ENCODE results near the gene ABCA10. TPM values are rescaled to one million over a fixed set of nuclear protein-coding genes. Genes with fewer than 3 reads are reported as not detected.

ABCA10 gene
- total RNA-seq, 1 donor from 2014 or later, result 4.2 TPM

DNA sequence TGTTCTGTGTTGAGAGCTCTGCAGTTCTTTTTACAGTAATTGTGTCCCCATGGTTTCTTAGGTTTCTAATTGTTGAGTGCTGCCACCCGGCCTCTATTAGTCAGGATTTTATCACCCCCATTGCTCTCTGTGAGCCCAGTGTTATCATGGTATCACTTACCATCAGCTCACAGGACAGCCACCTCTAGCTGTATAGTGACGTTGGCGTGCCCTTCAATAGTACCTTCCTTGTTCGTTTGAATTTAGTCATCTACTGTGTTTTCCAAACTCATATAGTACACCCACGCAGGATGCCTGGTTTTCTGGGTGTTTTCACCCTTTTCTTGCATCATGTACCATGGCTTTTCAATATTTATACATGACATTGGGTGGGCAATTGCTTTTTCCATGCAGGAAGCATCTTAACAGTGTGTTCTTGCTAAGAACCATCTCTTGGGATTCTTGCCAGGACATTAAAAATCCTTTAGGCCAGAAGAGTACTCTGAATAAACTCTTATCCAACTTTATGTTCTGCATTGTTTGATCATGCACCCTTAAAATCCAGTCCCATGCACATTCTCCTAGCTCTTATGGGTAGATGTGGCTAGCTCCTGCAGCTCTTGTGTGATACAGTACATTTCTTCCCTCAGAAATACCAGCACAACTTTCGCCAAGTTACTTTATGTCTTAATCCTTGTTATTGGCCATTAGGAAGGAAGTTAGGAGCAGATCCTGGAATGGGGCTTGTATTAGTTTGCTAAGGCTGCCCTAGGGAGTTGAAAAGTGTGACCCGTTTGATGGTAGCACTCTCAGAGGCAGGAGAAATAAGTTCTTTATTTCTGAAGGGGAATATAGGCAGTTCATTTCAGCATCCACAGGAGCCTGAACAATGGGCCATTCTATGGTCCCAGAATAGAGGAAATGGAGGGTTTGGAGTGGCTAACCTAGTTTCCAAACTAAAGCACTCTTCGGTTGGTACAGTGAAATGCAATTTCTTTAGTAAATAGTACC, 11.3 kb upstream of the ABCA10 start:
- Mint-ChIP-seq H3K4me1 (ENCODE audit: low read depth, unreplicated experiment) (no peaks in the 10 kb centered on the region), H3K4me3 (ENCODE audit: unreplicated experiment) (no peak overlapping the region), H3K27ac (ENCODE audit: unreplicated experiment) (peak overlapping the region; percentile 4), H3K27me3 (ENCODE audit: unreplicated experiment) (peaks cover 3% of the 10 kb centered on the region), H3K9me3 (ENCODE audit: unreplicated experiment) (peaks cover 3% of the 10 kb centered on the region), H3K36me3 (ENCODE audit: unreplicated experiment) (peaks cover 9% of the 10 kb centered on the region)
- TF ChIP-seq, protein P1, sequence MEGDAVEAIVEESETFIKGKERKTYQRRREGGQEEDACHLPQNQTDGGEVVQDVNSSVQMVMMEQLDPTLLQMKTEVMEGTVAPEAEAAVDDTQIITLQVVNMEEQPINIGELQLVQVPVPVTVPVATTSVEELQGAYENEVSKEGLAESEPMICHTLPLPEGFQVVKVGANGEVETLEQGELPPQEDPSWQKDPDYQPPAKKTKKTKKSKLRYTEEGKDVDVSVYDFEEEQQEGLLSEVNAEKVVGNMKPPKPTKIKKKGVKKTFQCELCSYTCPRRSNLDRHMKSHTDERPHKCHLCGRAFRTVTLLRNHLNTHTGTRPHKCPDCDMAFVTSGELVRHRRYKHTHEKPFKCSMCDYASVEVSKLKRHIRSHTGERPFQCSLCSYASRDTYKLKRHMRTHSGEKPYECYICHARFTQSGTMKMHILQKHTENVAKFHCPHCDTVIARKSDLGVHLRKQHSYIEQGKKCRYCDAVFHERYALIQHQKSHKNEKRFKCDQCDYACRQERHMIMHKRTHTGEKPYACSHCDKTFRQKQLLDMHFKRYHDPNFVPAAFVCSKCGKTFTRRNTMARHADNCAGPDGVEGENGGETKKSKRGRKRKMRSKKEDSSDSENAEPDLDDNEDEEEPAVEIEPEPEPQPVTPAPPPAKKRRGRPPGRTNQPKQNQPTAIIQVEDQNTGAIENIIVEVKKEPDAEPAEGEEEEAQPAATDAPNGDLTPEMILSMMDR (IDR thresholded peaks at IDR 0.05; ENCODE audit: partially characterized antibody, unreplicated experiment), result no peak
- no peak for DNase-seq

DNA sequence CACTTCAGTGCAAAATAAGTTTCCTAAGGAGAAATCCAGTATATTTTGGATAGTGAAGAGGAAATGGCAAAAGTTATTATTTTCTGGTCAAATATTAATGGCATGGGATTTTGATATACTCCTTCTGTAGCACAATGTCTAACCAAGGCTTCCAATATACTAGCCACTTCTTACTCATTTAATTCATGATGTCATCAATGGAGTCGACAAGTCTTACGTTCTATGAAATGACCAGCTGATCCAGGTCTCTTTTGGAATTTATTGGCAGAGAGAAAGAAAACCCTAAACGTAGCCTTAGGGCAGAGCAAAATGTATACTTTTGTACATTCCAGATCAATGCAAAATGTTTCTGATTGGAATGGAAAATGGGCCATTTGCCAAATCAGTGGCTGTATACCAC, 8.3 kb upstream of the ABCA10 start:
- Mint-ChIP-seq H3K9me3 (ENCODE audit: unreplicated experiment) (peaks cover 5% of the 10 kb centered on the region), H3K4me3 (ENCODE audit: unreplicated experiment) (no peak overlapping the region), H3K4me1 (ENCODE audit: low read depth, unreplicated experiment) (no peaks in the 10 kb centered on the region), H3K36me3 (ENCODE audit: unreplicated experiment) (peaks cover 13% of the 10 kb centered on the region), H3K27me3 (ENCODE audit: unreplicated experiment) (peaks cover 3% of the 10 kb centered on the region), H3K27ac (ENCODE audit: unreplicated experiment) (no peak overlapping the region)
- TF ChIP-seq, protein P1 (IDR thresholded peaks at IDR 0.05; ENCODE audit: partially characterized antibody, unreplicated experiment), result no peak
- DNase-seq, result no peak

DNA sequence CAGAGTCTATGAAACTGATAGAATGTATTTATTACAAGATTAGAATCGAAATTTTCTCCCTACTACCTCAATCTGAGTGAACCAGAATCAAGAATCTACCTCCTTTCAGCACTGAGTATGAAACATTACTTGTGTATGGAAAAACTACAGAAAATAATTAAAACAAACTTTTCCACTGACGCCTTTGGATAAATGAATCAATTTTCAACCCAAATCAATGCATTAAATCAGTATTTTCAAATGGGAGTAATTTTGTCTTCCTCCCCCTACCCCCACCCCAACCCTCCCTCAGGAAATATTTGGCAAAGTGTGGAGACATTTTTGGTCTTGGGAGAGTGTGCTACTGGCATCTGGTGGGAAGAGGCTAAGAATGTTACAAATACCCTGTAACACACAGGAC, 7.8 kb upstream of the ABCA10 start:
- Mint-ChIP-seq H3K4me3 (ENCODE audit: unreplicated experiment) (no peak overlapping the region), H3K27ac (ENCODE audit: unreplicated experiment) (no peak overlapping the region), H3K4me1 (ENCODE audit: low read depth, unreplicated experiment) (no peaks in the 10 kb centered on the region), H3K27me3 (ENCODE audit: unreplicated experiment) (peaks cover 3% of the 10 kb centered on the region), H3K9me3 (ENCODE audit: unreplicated experiment) (peaks cover 5% of the 10 kb centered on the region), H3K36me3 (ENCODE audit: unreplicated experiment) (peaks cover 13% of the 10 kb centered on the region)
- TF ChIP-seq, protein P1 (IDR thresholded peaks at IDR 0.05; ENCODE audit: partially characterized antibody, unreplicated experiment), result no peak
- no peak for DNase-seq

DNA sequence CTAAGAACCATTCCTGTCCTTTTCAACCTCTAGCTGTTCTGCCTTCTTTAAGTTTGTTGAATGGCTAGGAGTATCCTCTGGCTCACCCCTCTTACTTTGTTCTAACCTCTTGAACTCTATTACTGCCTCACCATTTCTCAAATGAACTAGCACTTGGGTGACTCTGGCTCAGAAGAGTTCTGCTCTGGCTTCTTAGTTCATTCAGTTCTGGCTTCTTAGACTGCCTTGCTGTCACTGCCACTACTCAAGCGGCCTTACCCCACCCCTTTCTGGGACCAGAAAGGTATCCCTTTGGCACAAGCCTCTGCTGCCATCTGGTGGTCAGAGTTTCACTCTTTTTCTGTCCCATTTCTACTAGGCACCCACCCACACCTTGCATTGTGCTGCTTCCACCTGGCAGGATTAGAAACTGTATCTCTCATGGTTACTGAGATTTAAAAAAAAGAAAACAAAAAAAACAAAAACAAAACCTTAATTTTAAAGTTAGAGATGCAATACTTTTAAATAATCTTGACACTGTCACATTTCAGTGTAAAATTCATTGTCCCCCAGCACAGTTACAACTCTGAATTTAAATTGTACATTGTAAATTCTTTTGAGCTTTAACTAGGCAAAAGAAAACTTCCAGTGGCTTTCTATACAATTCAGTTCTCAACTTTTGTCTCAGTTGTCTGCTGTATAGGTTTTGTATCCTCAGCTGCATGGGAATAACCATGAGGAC, 6.9 kb upstream of the ABCA10 start:
- peaks cover 3% of the 10 kb centered on the region for H3K27me3 Mint-ChIP-seq (ENCODE audit: unreplicated experiment)
- peaks cover 17% of the 10 kb centered on the region for H3K36me3 Mint-ChIP-seq (ENCODE audit: unreplicated experiment)
- H3K4me1 Mint-ChIP-seq (ENCODE audit: low read depth, unreplicated experiment), result no peaks in the 10 kb centered on the region
- H3K9me3 Mint-ChIP-seq (ENCODE audit: unreplicated experiment), result peaks cover 5% of the 10 kb centered on the region
- TF ChIP-seq, protein P1 (IDR thresholded peaks at IDR 0.05; ENCODE audit: partially characterized antibody, unreplicated experiment), result peak; percentile 80
- no peak overlapping the region for H3K4me3 Mint-ChIP-seq (ENCODE audit: unreplicated experiment)
- H3K27ac Mint-ChIP-seq (ENCODE audit: unreplicated experiment), result peak overlapping the region; percentile 52
- DNase-seq, result peak; percentile 76
